HepG2 (cell line): Measurements from ENCODE around the gene HCFC1R1. TPM values are rescaled to one million over a fixed set of nuclear protein-coding genes. Genes with fewer than 3 reads are reported as not detected.

Experiments
- ASH2L ChIP-seq: fragments of 300-600, 200-600 bp; sonication (generic); IDR thresholded peaks from 2 replicates; pipeline ENCODE4 v1.7.0; 2017; ENCODE audit warnings: low read depth, mild to moderate bottlenecking, moderate library complexity, mixed read lengths, low read length; ENCODE audit not compliant: insufficient read length
- CCDC6 ChIP-seq: sonication (generic); formaldehyde crosslinking; IDR thresholded peaks from 2 replicates; pipeline ENCODE4 v1.8.1; 2022; ENCODE audit warnings: mild to moderate bottlenecking, missing genetic modification reagents, moderate library complexity
- ELF3 ChIP-seq: IDR thresholded peaks from 2 replicates; pipeline ENCODE4 v1.6.1; 2016; ENCODE audit warnings: missing genetic modification reagents, missing compliant biosample characterization
- HDAC6 ChIP-seq: fragments of 200-600 bp; sonication (generic); IDR thresholded peaks from 2 replicates; pipeline ENCODE4 v1.7.0; 2017; ENCODE audit warnings: mild to moderate bottlenecking, antibody characterized with exemption, low read length, low read depth
- HNRNPK ChIP-seq: fragments of 200-400 bp; formaldehyde crosslinking; IDR thresholded peaks from 2 replicates; pipeline ENCODE4 v1.6.1; 2018; ENCODE audit warnings: low read length, low read depth, moderate library complexity, mild to moderate bottlenecking; ENCODE audit not compliant: poor library complexity, severe bottlenecking
- NR2F6 ChIP-seq, 2 experiments: IDR thresholded peaks; 2 replicates each; pipeline ENCODE4 v1.6.1; 2016; ENCODE audit warnings: antibody characterized with exemption in 1 of 2, mild to moderate bottlenecking in 1 of 2
- PHF5A ChIP-seq: IDR thresholded peaks from one replicate; pipeline ENCODE4 v1.6.1; 2018; ENCODE audit warnings: low read depth, missing genetic modification reagents; ENCODE audit not compliant: unreplicated experiment
- PHF8 ChIP-seq: sonication (generic); formaldehyde crosslinking; IDR thresholded peaks from 2 replicates; pipeline ENCODE4 v1.5.0; 2020; ENCODE audit warnings: missing genetic modification reagents
- SIN3B ChIP-seq: fragments of 150-350 bp; IDR thresholded peaks from 2 replicates; pipeline ENCODE4 v1.6.1; 2014; ENCODE audit warnings: low read length
- STAT5B ChIP-seq: sonication (generic); formaldehyde crosslinking; IDR thresholded peaks from 2 replicates; pipeline ENCODE4 v1.4.0; 2020; ENCODE audit warnings: missing genetic modification reagents
- SYNCRIP ChIP-seq: fragments of 200-400 bp; formaldehyde crosslinking; IDR thresholded peaks from 2 replicates; pipeline ENCODE4 v1.6.1; 2018; ENCODE audit warnings: mild to moderate bottlenecking, low read depth, low read length; ENCODE audit not compliant: insufficient read depth
- YEATS4 ChIP-seq: sonication (generic); formaldehyde crosslinking; IDR thresholded peaks from 2 replicates; pipeline ENCODE4 v1.4.0; 2020; ENCODE audit warnings: missing genetic modification reagents, borderline replicate concordance
- ZMAT3 ChIP-seq: sonication (generic); formaldehyde crosslinking; conservative IDR thresholded peaks from 2 replicates; pipeline ENCODE4 v1.7.0; 2021; ENCODE audit warnings: missing genetic modification reagents
- ZNF318 ChIP-seq: sonication (generic); formaldehyde crosslinking; IDR thresholded peaks from 2 replicates; pipeline ENCODE4 v1.4.0; 2020; ENCODE audit warnings: mild to moderate bottlenecking, missing genetic modification reagents
- ZNF431 ChIP-seq: sonication (generic); formaldehyde crosslinking; IDR thresholded peaks from 2 replicates; pipeline ENCODE4 v1.9.0; 2022; ENCODE audit warnings: missing genetic modification reagents, low read depth, mild to moderate bottlenecking, borderline replicate concordance
- ZNF564 ChIP-seq: sonication (generic); formaldehyde crosslinking; IDR thresholded peaks from 2 replicates; pipeline ENCODE4 v1.8.1; 2023; ENCODE audit warnings: mild to moderate bottlenecking, missing genetic modification reagents
- ZNF768 ChIP-seq: sonication (generic); formaldehyde crosslinking; IDR thresholded peaks from 2 replicates; pipeline ENCODE4 v1.4.0; 2020; ENCODE audit warnings: missing genetic modification reagents
- polyA plus RNA-seq, 8 experiments: library from polyadenylated mRNA; depleted of rRNA in 3 of 8; stranded (reverse) in 7 of 8; unstranded in 1 of 8; fragments of >200 nt; fragmentation: Illumina TruSeq in 4 of 8; extraction: Trizol in 4 of 8; gene quantifications; 2 replicates each; pipeline versions ENCODE4 v1.2.1 to v1.2.3, GENCODE V29; 2011 to 2016; ENCODE audit warnings: low read depth in 4 of 8, missing spikeins in 1 of 8, mixed read lengths in 1 of 8; ENCODE audit not compliant: insufficient read depth in 1 of 8
- total RNA-seq, 5 experiments: library from RNA; depleted of rRNA; stranded (reverse); fragments of >200 nt; fragmentation: Illumina TruSeq; extraction: Trizol; gene quantifications; 2 replicates each; pipeline ENCODE4 v1.2.3, GENCODE V29; 2016; ENCODE audit warnings: low read depth in 1 of 5
- TF ChIP-seq, protein P1 (sequence below): sonication (generic); formaldehyde crosslinking; IDR thresholded peaks from 2 replicates; pipeline ENCODE4 v1.8.0; 2022; ENCODE audit warnings: mild to moderate bottlenecking, missing genetic modification reagents, borderline replicate concordance
- TF ChIP-seq, protein P2 (sequence below): sonication (generic); formaldehyde crosslinking; IDR thresholded peaks from 2 replicates; pipeline ENCODE4 v1.5.0; 2020; ENCODE audit warnings: missing genetic modification reagents

The HCFC1R1 gene
- total and polyA plus RNA-seq, 2 of the 13 experiments (the other 11 are each of a cell fraction or from before 2014, with no cell fraction given) = 13.8 to 16.1 TPM

DNA sequence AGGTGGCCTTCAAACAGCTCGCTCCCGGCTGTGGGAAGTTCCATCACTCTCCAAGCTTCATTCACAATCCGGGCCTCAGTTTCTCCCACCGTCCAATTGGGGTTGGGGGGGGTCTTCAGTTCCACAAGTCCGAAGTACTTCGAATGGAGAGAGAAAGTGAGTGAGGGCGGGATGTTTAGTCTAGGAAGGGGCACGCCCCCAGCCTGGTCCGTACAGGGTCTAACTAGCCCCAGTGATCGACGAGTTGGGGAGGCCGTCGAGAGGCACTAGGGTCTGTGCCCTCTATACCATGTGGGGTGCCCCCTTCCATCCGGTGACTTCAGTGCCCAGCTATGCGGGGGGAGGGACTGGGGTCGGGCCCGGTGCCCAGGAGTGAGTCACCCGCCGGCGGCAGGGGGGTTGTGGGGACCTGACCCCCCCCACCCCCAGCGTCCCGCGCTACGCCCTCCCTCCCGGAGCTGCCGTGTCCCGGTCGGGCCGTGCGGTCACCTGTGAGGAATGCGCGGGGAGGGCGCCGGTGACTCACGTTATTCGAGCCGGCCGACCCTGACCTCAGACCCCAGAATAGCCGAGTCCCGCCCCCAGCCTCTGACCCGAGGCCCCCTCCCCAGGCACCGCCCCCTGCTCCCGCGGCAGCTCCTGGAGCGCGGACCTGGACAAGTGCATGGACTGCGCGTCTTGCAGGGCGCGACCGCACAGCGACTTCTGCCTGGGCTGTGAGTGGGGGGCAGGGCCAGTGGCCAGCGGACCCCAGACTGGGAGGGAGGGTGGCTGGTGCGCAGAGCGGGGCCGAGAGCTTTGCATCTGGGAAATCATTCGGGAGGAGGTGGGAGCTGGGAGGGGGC is 2.9 kb downstream of the HCFC1R1 start (continued):
- peak; percentile 85 for TF ChIP-seq NR2F6 (IDR thresholded peaks at IDR 0.05)
- peak; percentile 95 for TF ChIP-seq NR2F6 (CRISPR knock-in tag; IDR thresholded peaks at IDR 0.05)
- no peak; the same call in 1 of the 2 replicates for TF ChIP-seq ZNF318 (CRISPR knock-in tag)
- peak; percentile 60; the same call in 1 of the 2 replicates for TF ChIP-seq YEATS4 (CRISPR knock-in tag)
- TF ChIP-seq, protein P1, sequence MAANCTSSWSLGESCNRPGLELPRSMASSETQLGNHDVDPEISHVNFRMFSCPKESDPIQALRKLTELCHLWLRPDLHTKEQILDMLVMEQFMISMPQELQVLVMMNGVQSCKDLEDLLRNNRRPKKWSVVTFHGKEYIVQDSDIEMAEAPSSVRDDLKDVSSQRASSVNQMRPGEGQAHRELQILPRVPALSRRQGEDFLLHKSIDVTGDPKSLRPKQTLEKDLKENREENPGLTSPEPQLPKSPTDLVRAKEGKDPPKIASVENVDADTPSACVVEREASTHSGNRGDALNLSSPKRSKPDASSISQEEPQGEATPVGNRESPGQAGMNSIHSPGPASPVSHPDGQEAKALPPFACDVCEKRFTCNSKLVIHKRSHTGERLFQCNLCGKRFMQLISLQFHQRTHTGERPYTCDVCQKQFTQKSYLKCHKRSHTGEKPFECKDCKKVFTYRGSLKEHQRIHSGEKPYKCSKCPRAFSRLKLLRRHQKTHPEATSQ (CRISPR knock-in tag) = peak; percentile 75
- TF ChIP-seq PHF5A (CRISPR knock-in tag) = no peak
- peak; percentile 57 for TF ChIP-seq PHF8
- TF ChIP-seq HNRNPK = no peak
- TF ChIP-seq SYNCRIP = no peak
- peak; percentile 70 for TF ChIP-seq ASH2L
- TF ChIP-seq, protein P2, sequence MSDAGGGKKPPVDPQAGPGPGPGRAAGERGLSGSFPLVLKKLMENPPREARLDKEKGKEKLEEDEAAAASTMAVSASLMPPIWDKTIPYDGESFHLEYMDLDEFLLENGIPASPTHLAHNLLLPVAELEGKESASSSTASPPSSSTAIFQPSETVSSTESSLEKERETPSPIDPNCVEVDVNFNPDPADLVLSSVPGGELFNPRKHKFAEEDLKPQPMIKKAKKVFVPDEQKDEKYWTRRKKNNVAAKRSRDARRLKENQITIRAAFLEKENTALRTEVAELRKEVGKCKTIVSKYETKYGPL (CRISPR knock-in tag) = no peak; the same call in 1 of the 2 replicates
- TF ChIP-seq STAT5B (CRISPR knock-in tag) = no peak; the same call in 1 of the 2 replicates
- TF ChIP-seq CCDC6 (CRISPR knock-in tag) = peak; percentile 87
- no peak; the same call in 1 of the 2 replicates for TF ChIP-seq ZNF564
- 0 out of 2 replicates have a peak, but pooled peaks have one; percentile 10 for TF ChIP-seq ZNF768
- no peak for TF ChIP-seq HDAC6
- TF ChIP-seq SIN3B = no peak; the same call in 1 of the 2 replicates
- TF ChIP-seq ELF3 (CRISPR knock-in tag) = no peak
- no peak for TF ChIP-seq ZNF431 (CRISPR knock-in tag)
- peak; percentile 29 for TF ChIP-seq ZMAT3 (CRISPR knock-in tag)
